ENCODE measurements around the gene RPL13A. TPM values are rescaled to one million over a fixed set of nuclear protein-coding genes. Genes with fewer than 3 reads are reported as not detected.

RPL13A gene
- total and polyA plus RNA-seq, 9 of the 15 experiments (the other 6 are each of a cell fraction or from before 2014, with no cell fraction given): 1,744 to 5,482 (median 2,949) TPM

DNA sequence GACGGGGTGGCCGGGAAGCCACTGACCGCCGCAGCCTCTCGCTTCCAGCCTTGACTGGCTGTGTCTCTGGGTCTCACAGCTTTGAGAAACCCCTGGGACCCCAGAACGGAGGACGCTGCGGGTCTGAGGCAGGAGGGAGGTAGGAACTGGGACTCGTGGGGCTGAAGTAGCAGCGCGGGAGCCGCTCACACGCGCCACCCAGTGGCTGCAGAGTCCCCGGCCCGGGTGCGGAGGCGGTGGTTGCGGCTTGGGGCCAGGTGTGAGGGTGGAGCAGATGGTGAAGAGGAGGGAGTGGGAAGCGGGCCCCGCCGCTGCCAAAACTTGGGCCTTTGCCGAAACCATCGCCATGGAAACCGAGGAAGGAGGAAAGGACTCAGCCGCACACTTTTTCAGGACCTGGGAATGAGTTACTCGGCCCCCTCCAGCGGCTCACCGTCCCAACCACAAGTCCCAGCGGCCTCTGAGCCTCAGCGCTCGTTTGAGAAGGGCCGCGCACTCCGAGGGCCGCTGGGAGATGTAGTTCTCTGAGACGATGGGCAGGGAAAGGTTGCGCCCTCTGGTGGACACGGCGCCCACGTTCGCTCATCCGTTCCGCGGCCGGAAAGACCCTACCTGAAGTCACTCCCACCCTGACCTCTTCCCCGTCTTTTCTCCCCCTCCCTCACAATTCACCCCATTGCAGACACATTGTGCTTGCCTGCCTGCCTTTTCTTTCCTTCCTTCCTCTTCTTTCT, 43.9 kb upstream of the RPL13A start (continued):
- TF ChIP-seq, protein P1, sequence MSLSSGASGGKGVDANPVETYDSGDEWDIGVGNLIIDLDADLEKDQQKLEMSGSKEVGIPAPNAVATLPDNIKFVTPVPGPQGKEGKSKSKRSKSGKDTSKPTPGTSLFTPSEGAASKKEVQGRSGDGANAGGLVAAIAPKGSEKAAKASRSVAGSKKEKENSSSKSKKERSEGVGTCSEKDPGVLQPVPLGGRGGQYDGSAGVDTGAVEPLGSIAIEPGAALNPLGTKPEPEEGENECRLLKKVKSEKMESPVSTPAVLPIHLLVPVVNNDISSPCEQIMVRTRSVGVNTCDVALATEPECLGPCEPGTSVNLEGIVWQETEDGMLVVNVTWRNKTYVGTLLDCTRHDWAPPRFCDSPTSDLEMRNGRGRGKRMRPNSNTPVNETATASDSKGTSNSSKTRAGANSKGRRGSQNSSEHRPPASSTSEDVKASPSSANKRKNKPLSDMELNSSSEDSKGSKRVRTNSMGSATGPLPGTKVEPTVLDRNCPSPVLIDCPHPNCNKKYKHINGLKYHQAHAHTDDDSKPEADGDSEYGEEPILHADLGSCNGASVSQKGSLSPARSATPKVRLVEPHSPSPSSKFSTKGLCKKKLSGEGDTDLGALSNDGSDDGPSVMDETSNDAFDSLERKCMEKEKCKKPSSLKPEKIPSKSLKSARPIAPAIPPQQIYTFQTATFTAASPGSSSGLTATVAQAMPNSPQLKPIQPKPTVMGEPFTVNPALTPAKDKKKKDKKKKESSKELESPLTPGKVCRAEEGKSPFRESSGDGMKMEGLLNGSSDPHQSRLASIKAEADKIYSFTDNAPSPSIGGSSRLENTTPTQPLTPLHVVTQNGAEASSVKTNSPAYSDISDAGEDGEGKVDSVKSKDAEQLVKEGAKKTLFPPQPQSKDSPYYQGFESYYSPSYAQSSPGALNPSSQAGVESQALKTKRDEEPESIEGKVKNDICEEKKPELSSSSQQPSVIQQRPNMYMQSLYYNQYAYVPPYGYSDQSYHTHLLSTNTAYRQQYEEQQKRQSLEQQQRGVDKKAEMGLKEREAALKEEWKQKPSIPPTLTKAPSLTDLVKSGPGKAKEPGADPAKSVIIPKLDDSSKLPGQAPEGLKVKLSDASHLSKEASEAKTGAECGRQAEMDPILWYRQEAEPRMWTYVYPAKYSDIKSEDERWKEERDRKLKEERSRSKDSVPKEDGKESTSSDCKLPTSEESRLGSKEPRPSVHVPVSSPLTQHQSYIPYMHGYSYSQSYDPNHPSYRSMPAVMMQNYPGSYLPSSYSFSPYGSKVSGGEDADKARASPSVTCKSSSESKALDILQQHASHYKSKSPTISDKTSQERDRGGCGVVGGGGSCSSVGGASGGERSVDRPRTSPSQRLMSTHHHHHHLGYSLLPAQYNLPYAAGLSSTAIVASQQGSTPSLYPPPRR (CRISPR knock-in tag; IDR thresholded peaks at IDR 0.05; ENCODE audit: borderline replicate concordance): peak; percentile 26; the same call in 1 of the 2 replicates
- no peak for TF ChIP-seq ZNF444 (CRISPR knock-in tag; IDR thresholded peaks at IDR 0.05)
- TF ChIP-seq ZNF75A (CRISPR knock-in tag; IDR thresholded peaks at IDR 0.05): no peak
- TF ChIP-seq TFAP4 (CRISPR knock-in tag; IDR thresholded peaks at IDR 0.05; ENCODE audit: borderline replicate concordance): peak; percentile 93
- TF ChIP-seq ZNF318 (IDR thresholded peaks at IDR 0.05; ENCODE audit: borderline replicate concordance in 1 of 2, low read depth in 1 of 2): no peak
- no peak for TF ChIP-seq ZBTB9 (CRISPR knock-in tag; IDR thresholded peaks at IDR 0.05)
- TF ChIP-seq SPI1 (IDR thresholded peaks at IDR 0.05; ENCODE audit: borderline replicate concordance, low read depth, low read length): peak; percentile 25; the same call in 1 of the 2 replicates
- TF ChIP-seq CBX8 (IDR thresholded peaks at IDR 0.05; ENCODE audit: borderline replicate concordance, extremely low read depth, low read depth, low read length, poor library complexity, severe bottlenecking): no peak
- no peak for TF ChIP-seq FOSL1 (tag; conservative IDR thresholded peaks at IDR 0.05)
- TF ChIP-seq EGR1 (conservative IDR thresholded peaks at IDR 0.05): peak; percentile 99
